ENCODE results near the gene C11orf68. TPM values are rescaled to one million over a fixed set of nuclear protein-coding genes. Genes with fewer than 3 reads are reported as not detected.
A peak's percentile ranks its signal among the peaks of the same experiment; 100 is the strongest.

Gene C11orf68
- total RNA-seq, 4 donors from 2014 or later = 5.8 to 15.6 (median 10.6) TPM

- TF ChIP-seq CTCF (IDR thresholded peaks at IDR 0.05) (no peak), POLR2A (IDR thresholded peaks at IDR 0.05) (no peak)
- 51 to 59% methylated on average over 5 of the region's 7 CpGs for WGBS, 2 donors
- H3K27me3 ChIP-seq = no peaks in the 10 kb centered on the region
- H3K9me3 ChIP-seq = no peaks in the 10 kb centered on the region
- H3K27ac ChIP-seq = no peak overlapping the region
- intact Hi-C loops (cut with DNase I) = loop anchor here (5.0 kb wide), 1 partner anchor 107 kb away; no protein-coding TSS in a partner anchor
- H3K36me3 ChIP-seq = peaks cover 0 to 31% (median 8%) of the 10 kb centered on the region in 3 donors
- H3K4me1 ChIP-seq = peaks cover 0 to 16% (median 0%) of the 10 kb centered on the region in 3 donors
- DNase-seq = no peak
- H3K4me3 ChIP-seq = peak overlapping the region in 1 of 4 donors; percentile 16
Measured at GRCh38 chr11:65880027-65880426, 38.8 kb downstream of the C11orf68 start.

GRCh38 chr11:65879617-65880016 is 39.2 kb downstream of the C11orf68 start, which contains the start of gene CTSW:
TSS of gene CTSW (plus strand) at chr11:65879837. CDS start at chr11:65879855, 18 bp downstream.
- TF ChIP-seq CTCF (IDR thresholded peaks at IDR 0.05) = no peak
- TF ChIP-seq POLR2A (IDR thresholded peaks at IDR 0.05) = no peak
- Histone ChIP-seq H3K4me3 (peak within 1 kb of the TSS in 1 of 4 donors; percentile 16), H3K4me1 (peaks cover 0 to 12% (median 0%) of the 10 kb centered on the region in 3 donors), H3K36me3 (peaks cover 0 to 28% (median 8%) of the 10 kb centered on the region in 3 donors), H3K27ac (peak within 1 kb of the TSS in 1 of 4 donors; percentile 13), H3K27me3 (no peaks in the 10 kb centered on the region), H3K9me3 (no peaks in the 10 kb centered on the region)
- 28 to 48% methylated on average over 4 to 6 of the region's 7 CpGs for WGBS, 2 donors
- intact Hi-C loops (cut with DNase I) = loop anchor here (5.0 kb wide), 1 partner anchor 108 kb away; no protein-coding TSS in a partner anchor
- no peak for DNase-seq

GRCh38 chr11:65873318-65874156 is 45.3 kb downstream of the C11orf68 start:
- no peaks in the 10 kb centered on the region for H3K27me3 ChIP-seq
- peak; percentile 66 for DNase-seq
- intact Hi-C loops (cut with DNase I) = no loop called here
- peak overlapping the region; percentile 81 to 95 (median 87) for H3K27ac ChIP-seq
- TF ChIP-seq CTCF (IDR thresholded peaks at IDR 0.05) (peak in 1 of 6 experiments; percentile 21), POLR2A (IDR thresholded peaks at IDR 0.05) (peak in 3 of 4 donors; percentile 48 to 94 (median 58))
- H3K4me3 ChIP-seq = peak overlapping the region; percentile 35 to 73 (median 61)
- 15 to 38% methylated on average over 6 to 18 of the region's 54 CpGs for WGBS, 2 donors
- no peaks in the 10 kb centered on the region for H3K9me3 ChIP-seq
- H3K4me1 ChIP-seq = peaks cover 16 to 46% (median 18%) of the 10 kb centered on the region in 3 donors
- H3K36me3 ChIP-seq = no peaks in the 10 kb centered on the region

GRCh38 chr11:65872586-65873317 is 46.1 kb downstream of the C11orf68 start, which contains the start of gene EFEMP2:
TSS of gene EFEMP2 (minus strand) at chr11:65872800. CDS start at chr11:65872354, 446 bp downstream.
- DNase-seq = no peak

More at GRCh38 chr11:65872586-65873317, 46.1 kb downstream of the C11orf68 start, which contains the start of gene EFEMP2:
- H3K27me3 ChIP-seq = no peaks in the 10 kb centered on the region
- no peaks in the 10 kb centered on the region for H3K9me3 ChIP-seq
- H3K4me3 ChIP-seq = peak within 1 kb of the TSS; percentile 35 to 73 (median 61)
- H3K36me3 ChIP-seq = peaks cover 0 to 6% (median 0%) of the 10 kb centered on the region in 3 donors
- no peak for TF ChIP-seq POLR2A (IDR thresholded peaks at IDR 0.05)
- no peak for TF ChIP-seq CTCF (IDR thresholded peaks at IDR 0.05)
- 0 to 1% methylated on average over 5 to 7 of the region's 69 CpGs for WGBS, 2 donors
- peaks cover 16 to 48% (median 18%) of the 10 kb centered on the region in 3 donors for H3K4me1 ChIP-seq
- peak within 1 kb of the TSS; percentile 81 to 95 (median 87) for H3K27ac ChIP-seq
- intact Hi-C loops (cut with DNase I) = no loop called here
